Left forelimb (tissue), 1 donor: ENCODE results near the gene IFNL1.
A peak's percentile ranks its signal among the peaks of the same experiment; 100 is the strongest.
"Not testable (repeated sequence)": the region's sequence is repeated elsewhere in the genome, so short reads cannot be mapped to it uniquely, and the experiment has no call there.

Experiments
- DNase-seq: peaks from one replicate; pipeline ENCODE4 v3.0.0-alpha.2; 2018; ENCODE audit warnings: low spot score

IFNL1 gene

GRCh38 chr19:39308531-39309304 lies 12.5 kb downstream of the IFNL1 start:
- DNase-seq: no peak

- not testable (repeated sequence) for DNase-seq
Measured at GRCh38 chr19:39309305-39309670, 13.1 kb downstream of the IFNL1 start.

DNA sequence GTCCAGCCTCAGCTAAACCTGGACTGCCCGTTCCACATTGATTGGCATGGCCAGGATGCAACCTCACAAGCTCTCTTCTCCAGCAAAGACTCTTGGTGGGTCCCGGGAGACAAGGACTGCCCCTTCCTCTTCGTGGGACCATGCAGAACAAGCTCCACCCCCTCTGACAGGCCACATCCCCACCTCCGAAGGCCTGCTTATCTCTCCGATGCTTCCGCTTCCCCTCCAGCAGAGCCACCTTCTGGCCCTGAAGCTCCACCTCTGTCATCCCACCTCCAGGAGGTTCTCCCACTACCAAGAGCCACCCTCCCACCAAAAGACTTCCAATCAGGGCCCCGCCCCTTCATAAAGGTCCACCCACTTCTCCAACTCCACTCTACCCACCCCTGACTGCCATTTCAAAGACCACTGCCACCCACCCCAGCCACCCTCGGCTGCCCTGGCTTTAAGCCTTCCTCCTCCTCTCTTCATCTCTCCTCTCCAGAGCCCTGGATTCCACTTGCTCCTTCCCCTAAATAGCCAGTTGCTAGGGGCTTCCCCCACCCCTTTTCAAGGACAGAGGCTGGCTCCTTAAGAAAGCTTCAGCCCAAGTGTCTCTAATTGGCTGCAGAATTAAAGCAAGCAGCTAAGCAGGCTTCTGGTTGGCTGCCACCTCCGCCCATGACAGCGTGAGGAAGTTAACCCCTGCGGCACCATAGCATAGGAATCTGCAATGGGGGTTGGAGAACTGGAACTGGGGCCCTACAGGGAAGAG lies 14.5 kb downstream of the IFNL1 start:
- DNase-seq: no peak

DNA sequence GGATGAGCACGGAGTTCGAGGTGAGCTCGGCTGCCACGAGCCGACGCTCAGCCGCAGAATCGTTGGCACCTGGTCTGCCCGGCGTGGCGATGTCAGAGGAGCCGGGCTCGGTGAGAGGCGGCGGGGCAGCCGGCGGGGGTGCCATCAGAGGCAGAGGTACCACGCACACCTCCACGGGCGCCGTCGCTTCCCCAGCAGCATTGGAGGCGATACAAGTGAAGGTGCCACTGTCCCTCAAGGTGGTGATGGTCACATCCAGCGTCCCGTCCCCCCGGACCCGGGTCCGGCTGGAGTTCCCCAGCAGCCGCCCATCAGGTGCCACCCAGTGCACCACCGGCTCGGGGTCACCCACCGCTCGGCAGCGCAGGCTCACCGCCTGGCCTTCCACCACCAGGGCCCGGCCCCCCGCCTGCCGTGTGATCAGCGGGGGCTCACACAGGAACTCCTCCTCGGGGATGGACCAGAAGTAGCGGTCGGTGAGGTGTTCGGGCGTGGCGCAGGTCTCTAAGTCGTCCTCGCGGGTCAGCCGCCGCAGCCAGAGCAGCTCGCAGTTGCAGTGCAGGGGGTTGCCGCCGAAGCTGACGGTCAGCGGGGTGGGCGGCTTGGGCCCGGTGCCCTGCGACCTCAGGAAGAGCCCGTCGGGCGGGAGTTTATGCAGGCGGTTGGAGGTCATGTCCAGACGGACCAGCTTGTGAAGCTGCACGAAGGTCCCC lies 18.0 kb downstream of the IFNL1 start:
- no peak for DNase-seq

- no peak for DNase-seq
Measured at GRCh38 chr19:39315933-39316332, 19.7 kb downstream of the IFNL1 start.

GRCh38 chr19:39316627-39317321 lies 20.6 kb downstream of the IFNL1 start:
- DNase-seq: no peak

- no peak for DNase-seq
Measured at GRCh38 chr19:39317476-39317875, 21.3 kb downstream of the IFNL1 start.

- no peak for DNase-seq
Measured at GRCh38 chr19:39318071-39318470, 21.9 kb downstream of the IFNL1 start.

DNA sequence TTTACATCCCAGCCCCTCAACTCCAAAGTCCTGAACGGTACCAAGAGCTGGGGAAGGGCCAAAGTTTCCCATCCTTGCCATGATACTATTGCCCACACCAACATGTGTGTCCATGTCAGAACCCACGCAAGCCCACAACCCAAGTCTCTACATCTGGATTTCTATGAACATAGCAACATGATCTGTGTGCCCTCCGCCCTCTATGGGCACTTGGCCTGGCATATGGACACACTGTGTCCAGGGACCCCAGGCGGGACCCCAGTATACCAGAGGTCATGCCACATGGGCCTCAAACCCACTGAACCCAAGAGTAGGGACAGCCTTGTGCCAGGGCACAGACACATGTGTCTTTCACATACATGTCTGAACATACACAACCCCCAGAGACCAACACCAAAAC lies 22.5 kb downstream of the IFNL1 start:
- no peak for DNase-seq

DNA sequence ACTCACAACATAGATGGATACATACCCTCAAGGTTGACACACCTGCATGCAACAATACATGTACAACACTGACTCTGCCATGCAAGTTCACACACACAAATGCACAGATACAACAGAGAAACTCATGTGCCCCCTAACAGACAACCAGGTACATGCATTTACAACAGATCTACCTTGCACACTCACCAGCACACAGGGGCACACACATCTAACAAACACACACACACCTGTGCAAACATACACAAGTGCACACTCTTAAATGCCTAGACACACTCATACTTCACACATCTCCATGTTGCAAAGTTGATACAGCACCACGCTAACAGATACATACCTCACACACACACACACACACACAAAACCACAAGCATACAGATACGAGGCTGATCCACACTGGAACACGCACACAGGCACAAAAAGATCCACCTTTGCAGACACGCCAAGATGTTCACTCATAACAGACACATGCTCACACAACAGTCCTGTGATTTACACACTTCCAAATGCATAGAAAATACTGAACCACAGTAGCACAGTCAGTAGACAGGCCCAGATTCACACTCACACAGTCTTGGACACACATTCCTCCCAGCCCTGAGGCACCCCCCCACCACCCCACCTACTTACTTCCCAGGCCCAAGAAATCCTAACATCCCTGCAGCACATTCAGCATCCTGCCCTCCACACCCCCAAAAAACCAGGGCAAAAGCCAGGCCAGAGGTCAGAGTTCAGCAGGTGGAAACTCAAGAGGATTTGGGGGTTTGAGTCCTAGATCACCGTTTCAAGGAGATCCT lies 23.1 kb downstream of the IFNL1 start:
- no peak for DNase-seq

DNA sequence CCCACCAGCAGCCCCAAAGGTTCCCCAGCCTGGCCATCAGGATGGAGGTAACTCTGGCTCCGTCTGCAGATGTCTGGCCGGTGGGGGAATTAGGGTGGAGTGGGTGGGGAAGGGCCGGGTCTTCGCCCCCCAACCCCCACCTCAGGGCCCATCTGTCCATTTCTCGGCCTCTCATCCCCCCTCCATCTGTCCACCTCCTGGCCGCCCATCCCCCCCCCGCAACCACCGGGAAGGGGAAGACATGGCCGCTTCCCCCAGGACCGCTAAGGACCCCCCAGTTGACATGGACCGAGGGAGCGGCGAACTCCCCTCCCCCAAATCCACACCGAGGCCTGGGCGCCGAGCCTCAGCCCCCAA lies 23.7 kb downstream of the IFNL1 start:
- no peak for DNase-seq

DNA sequence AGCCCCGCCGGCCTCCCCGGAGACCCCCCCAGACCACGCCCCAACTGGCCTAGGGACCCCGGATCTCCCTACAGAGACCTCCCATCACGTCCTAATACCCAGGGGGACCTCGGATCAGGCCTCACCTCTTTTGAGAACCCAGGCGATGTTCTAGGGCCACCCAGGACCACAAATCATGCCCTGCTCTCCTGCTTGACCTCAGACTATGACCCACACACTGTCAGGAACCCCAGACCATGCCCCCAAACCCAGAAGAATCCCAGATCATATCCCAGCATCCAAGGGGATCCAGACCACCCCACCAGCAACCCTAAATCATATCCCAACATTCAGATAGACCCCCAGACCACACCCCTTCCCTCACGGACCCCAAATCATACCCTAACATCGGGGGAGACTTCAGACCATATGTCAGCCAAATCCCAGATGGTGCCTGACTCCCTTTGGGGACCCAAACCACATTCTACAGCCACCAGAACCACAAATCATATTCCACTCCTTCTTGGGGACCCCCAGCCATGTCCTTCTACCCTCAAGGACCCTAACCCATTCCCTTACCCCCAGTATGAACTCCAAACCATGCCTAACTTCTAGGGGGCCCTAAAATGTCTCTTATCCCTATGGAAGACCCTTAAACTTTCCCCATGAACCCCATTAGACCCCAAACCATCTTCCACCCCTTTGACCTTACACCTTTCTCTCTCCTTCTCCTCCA lies 25.1 kb downstream of the IFNL1 start:
- DNase-seq: no peak

GRCh38 chr19:39321832-39322176 lies 25.6 kb downstream of the IFNL1 start:
- DNase-seq: no peak

- DNase-seq: no peak
Measured at GRCh38 chr19:39324242-39324842, 28.1 kb downstream of the IFNL1 start.

- no peak for DNase-seq
Measured at GRCh38 chr19:39325778-39326665, 29.8 kb downstream of the IFNL1 start.

- no peak for DNase-seq
Measured at GRCh38 chr19:39327363-39328045, 31.3 kb downstream of the IFNL1 start.

DNA sequence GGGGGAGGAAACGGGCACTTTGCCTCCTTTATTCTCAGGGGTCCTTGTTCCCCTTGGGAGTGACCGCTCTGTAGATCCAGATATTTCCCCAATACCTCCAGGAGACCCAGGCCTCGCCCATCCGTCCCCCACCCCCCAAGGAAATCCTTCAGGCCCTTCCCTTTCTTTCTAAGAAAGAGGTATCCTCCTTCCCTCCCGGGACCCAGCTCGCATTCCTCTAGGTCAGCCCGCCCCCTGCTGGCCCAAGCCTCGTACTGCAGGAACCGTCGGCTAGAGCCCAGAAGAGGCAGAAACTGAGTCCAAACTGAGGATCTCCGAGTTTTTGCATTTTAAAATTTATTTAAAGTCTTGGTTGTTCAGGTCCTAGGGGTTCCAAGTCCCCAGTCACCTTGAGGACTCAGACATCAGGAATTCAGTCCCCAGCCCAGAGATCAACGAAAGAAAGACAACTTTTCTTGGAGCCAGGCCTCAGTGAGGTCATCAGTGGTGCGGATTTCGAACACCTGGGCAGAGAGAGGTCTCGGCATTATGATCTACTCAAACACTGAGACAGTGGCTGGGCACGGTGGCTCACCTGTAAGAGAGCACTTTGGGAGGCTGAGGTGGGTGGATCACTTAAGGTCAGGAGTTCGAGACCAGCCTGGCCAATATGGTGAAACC lies 32.0 kb downstream of the IFNL1 start:
- DNase-seq: peak; percentile 90

DNA sequence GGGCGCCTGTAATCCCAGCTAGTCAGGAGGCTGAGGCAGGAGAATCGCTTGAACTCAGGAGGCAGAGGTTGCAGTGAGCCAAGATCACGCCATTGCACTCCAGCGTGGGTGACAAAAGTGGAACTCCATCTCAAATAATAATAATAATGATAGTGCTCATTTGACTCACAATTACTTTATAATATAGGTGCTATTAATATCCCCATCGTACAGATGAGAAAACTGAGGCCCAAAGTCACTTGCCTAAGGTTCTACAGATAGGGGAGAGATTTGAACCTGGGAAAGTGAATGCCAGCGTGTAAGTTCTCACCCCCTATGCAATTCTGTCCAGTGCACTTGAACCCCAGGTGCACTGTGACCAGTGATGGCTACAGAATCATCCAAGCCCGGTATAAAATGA lies 33.7 kb downstream of the IFNL1 start:
- DNase-seq: no peak
